Stimulated activated CD8-positive, alpha-beta memory T cell treated with anti-CD3 and anti-CD28 coated beads, Interleukin-4, amount 100 ng/mL, for 1 hour (primary cell): ENCODE results near the gene IL36RN.
"Not testable (repeated sequence)": the region's sequence is repeated elsewhere in the genome, so short reads cannot be mapped to it uniquely, and the experiment has no call there.

Source experiments
- DNase-seq, 2 donors: peaks; one replicate each; pipeline ENCODE4 v3.0.0-alpha.2; 2020; ENCODE audit warnings: low read depth in 2 of 2, low spot score in 1 of 2

Gene IL36RN

GRCh38 chr2:113096842-113097618, 38.0 kb downstream of the IL36RN start:
- not testable (repeated sequence) for DNase-seq

GRCh38 chr2:113098041-113098440, 39.0 kb downstream of the IL36RN start:
- DNase-seq = no peak

GRCh38 chr2:113098532-113098931, 39.5 kb downstream of the IL36RN start:
- no peak for DNase-seq

- no peak for DNase-seq
Observed at GRCh38 chr2:113102133-113102532, 43.1 kb downstream of the IL36RN start.

GRCh38 chr2:113103277-113103676, 44.3 kb downstream of the IL36RN start:
- no peak for DNase-seq

GRCh38 chr2:113104054-113104611, 45.1 kb downstream of the IL36RN start:
- no peak for DNase-seq

- no peak for DNase-seq
Observed at GRCh38 chr2:113105047-113105785, 46.2 kb downstream of the IL36RN start.

GRCh38 chr2:113111121-113111520, 52.1 kb downstream of the IL36RN start:
- DNase-seq = no peak

- DNase-seq = no peak
Observed at GRCh38 chr2:113111823-113112287, 52.9 kb downstream of the IL36RN start.

- no peak for DNase-seq
Observed at GRCh38 chr2:113112441-113112840, 53.4 kb downstream of the IL36RN start.

GRCh38 chr2:113112871-113113270, 53.9 kb downstream of the IL36RN start:
- no peak for DNase-seq

- DNase-seq = no peak
Observed at GRCh38 chr2:113113807-113114206, 54.8 kb downstream of the IL36RN start.
